Psoas muscle (tissue), 8 donors: ENCODE data around the gene IGSF21. TPM values are rescaled to one million over a fixed set of nuclear protein-coding genes. Genes with fewer than 3 reads are reported as not detected.

Experiments used
- ATAC-seq, 4 donors: fragments of 200-7000 bp; cut with Tn5 transposase; one replicate each; pipeline ENCODE4 v1.9.1; 2020; ENCODE audit warnings: moderate library complexity in 3 of 4, mild to moderate bottlenecking in 2 of 4
- DNase-seq, 2 donors: peaks; one replicate each; pipeline ENCODE4 v3.0.0-alpha.2; 2020
- H3K27ac ChIP-seq: fragments of 200-600 bp; one replicate; pipeline ENCODE4 v1.8.0; 2022
- H3K27me3 ChIP-seq, 3 donors: fragments of 200-600 bp in 1 of 3; one replicate each; pipeline versions ENCODE4 v1.6.1 to v1.8.0; 2013 to 2022; ENCODE audit warnings: low read length in 2 of 3, mild to moderate bottlenecking in 2 of 3, moderate library complexity in 1 of 3; ENCODE audit not compliant: insufficient read depth in 3 of 3
- H3K36me3 ChIP-seq, 2 donors: fragments of 200-600 bp in 1 of 2; one replicate each; pipeline versions ENCODE4 v1.6.1 to v1.8.0; 2013 to 2022; ENCODE audit warnings: low read depth in 1 of 2, mild to moderate bottlenecking in 1 of 2, moderate library complexity in 1 of 2; ENCODE audit not compliant: insufficient read depth in 1 of 2
- H3K4me1 ChIP-seq: fragments of 200-600 bp; one replicate; pipeline ENCODE4 v1.8.0; 2022
- H3K4me3 ChIP-seq: fragments of 200-600 bp; one replicate; pipeline ENCODE4 v1.8.0; 2022; ENCODE audit warnings: mild to moderate bottlenecking
- H3K9me3 ChIP-seq: fragments of 200-600 bp; one replicate; pipeline ENCODE4 v1.8.0; 2022
- WGBS, 3 donors: extraction: QIAGEN DNeasy Blood & Tissue Kit; methylation state at CpG; one replicate each; pipeline versions ENCODE4 v1.1.6 to v1.1.7; 2013; 5-methylcytosine and 5-hydroxymethylcytosine counted together
- intact Hi-C, 2 donors: fragments of 100-400 bp; cut with DNase I; formaldehyde crosslinking; loops; one replicate each; pipeline versions ENCODE4 v1.11.0 to v1.14.2; 2022
- polyA plus RNA-seq, 3 donors: library from polyadenylated mRNA; stranded (reverse); fragments of 200-250 nt; gene quantifications; one replicate each; pipeline ENCODE4 v1.2.3, GENCODE V29; 2013
- total RNA-seq, 4 donors: library from RNA; stranded (reverse); fragmentation: NEBNext Ultra II Directional in 2 of 4; extraction: Animal tissue kit (Norgen Biotek cat#: 25700) in 2 of 4; gene quantifications; one replicate each; pipeline versions ENCODE4 v1.2.1 to v1.2.4, GENCODE V29; 2021 to 2023
- TF ChIP-seq, protein P1 (sequence below): fragments of 200-600 bp; IDR thresholded peaks from one replicate; pipeline ENCODE4 v1.8.0; 2022; ENCODE audit warnings: antibody characterized with exemption
- donor health status: healthy with polysubstance abuse.
- donor health status: DM: no; HTN: no; CAD: no; lungs with moderate emphysema.
- donor health status: Bipolar disorder and iron deficiency.
- donor health status: healthy.
- donor health status: DM: yes; HTN: yes; CAD: no.
- donor health status: DM: no; HTN: no; CAD: no.
- donor health status: DM: no; HTN: no; CAD: no.
- donor health status: DM: yes; HTN: yes; CAD: no.

IGSF21 gene
- total and polyA plus RNA-seq, 7 donors, result 0.10 to 0.88 (median 0.42) TPM

GRCh38 chr1:18190598-18190997, 83.0 kb downstream of the IGSF21 start:
- H3K27me3 ChIP-seq, result peaks cover 0 to 50% (median 5%) of the 10 kb centered on the region in 3 donors
- WGBS, 3 donors, result 17 to 21% (median 20%) methylated on average over 6 to 7 of the region's 7 CpGs

GRCh38 chr1:18191037-18191436, 83.4 kb downstream of the IGSF21 start:
- Histone ChIP-seq H3K27me3 (peaks cover 0 to 46% (median 5%) of the 10 kb centered on the region in 3 donors), H3K27ac (no peak overlapping the region), H3K4me3 (no peak overlapping the region), H3K36me3 (no peaks in the 10 kb centered on the region), H3K4me1 (no peaks in the 10 kb centered on the region), H3K9me3 (no peaks in the 10 kb centered on the region)
- 72 to 76% (median 73%) methylated on average over 3 of the region's 3 CpGs for WGBS, 3 donors
- TF ChIP-seq, protein P1, sequence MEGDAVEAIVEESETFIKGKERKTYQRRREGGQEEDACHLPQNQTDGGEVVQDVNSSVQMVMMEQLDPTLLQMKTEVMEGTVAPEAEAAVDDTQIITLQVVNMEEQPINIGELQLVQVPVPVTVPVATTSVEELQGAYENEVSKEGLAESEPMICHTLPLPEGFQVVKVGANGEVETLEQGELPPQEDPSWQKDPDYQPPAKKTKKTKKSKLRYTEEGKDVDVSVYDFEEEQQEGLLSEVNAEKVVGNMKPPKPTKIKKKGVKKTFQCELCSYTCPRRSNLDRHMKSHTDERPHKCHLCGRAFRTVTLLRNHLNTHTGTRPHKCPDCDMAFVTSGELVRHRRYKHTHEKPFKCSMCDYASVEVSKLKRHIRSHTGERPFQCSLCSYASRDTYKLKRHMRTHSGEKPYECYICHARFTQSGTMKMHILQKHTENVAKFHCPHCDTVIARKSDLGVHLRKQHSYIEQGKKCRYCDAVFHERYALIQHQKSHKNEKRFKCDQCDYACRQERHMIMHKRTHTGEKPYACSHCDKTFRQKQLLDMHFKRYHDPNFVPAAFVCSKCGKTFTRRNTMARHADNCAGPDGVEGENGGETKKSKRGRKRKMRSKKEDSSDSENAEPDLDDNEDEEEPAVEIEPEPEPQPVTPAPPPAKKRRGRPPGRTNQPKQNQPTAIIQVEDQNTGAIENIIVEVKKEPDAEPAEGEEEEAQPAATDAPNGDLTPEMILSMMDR, result no peak
- intact Hi-C loops, result no loop called here
- DNase-seq (no peak), ATAC-seq (no peak)

More at GRCh38 chr1:18190598-18190997, 83.0 kb downstream of the IGSF21 start:
- no peak for DNase-seq
- intact Hi-C loops, result no loop called here
- Histone ChIP-seq H3K4me1 (no peaks in the 10 kb centered on the region), H3K36me3 (no peaks in the 10 kb centered on the region), H3K9me3 (no peaks in the 10 kb centered on the region), H3K27ac (no peak overlapping the region), H3K4me3 (no peak overlapping the region)
- TF ChIP-seq, protein P1, result no peak
- ATAC-seq, result no peak

- Histone ChIP-seq H3K4me3 (no peak overlapping the region), H3K27me3 (peaks cover 0 to 43% (median 5%) of the 10 kb centered on the region in 3 donors)
- 27 to 38% (median 33%) methylated on average over 18 of the region's 18 CpGs for WGBS, 3 donors
Measured at GRCh38 chr1:18191481-18192155, 84.0 kb downstream of the IGSF21 start.

GRCh38 chr1:18192182-18192581, 84.6 kb downstream of the IGSF21 start:
- intact Hi-C loops, result no loop called here
- peaks cover 0 to 44% (median 5%) of the 10 kb centered on the region in 3 donors for H3K27me3 ChIP-seq
- 61 to 75% (median 74%) methylated on average over 4 of the region's 4 CpGs for WGBS, 3 donors
- DNase-seq, result no peak
- H3K36me3 ChIP-seq, result no peaks in the 10 kb centered on the region
- no peaks in the 10 kb centered on the region for H3K4me1 ChIP-seq
- H3K4me3 ChIP-seq, result no peak overlapping the region
- no peak overlapping the region for H3K27ac ChIP-seq
- TF ChIP-seq, protein P1, result no peak
- no peak for ATAC-seq
- no peaks in the 10 kb centered on the region for H3K9me3 ChIP-seq

More at GRCh38 chr1:18191481-18192155, 84.0 kb downstream of the IGSF21 start:
- DNase-seq, result no peak
- intact Hi-C loops, result no loop called here
- ATAC-seq, result no peak
- Histone ChIP-seq H3K9me3 (no peaks in the 10 kb centered on the region), H3K27ac (no peak overlapping the region), H3K36me3 (no peaks in the 10 kb centered on the region), H3K4me1 (no peaks in the 10 kb centered on the region)
- TF ChIP-seq, protein P1, result no peak
